ENCODE results near the gene TRMT1.
A peak's percentile ranks its signal among the peaks of the same experiment; 100 is the strongest.

TRMT1 gene

GRCh38 chr19:13122980-13123957 is 6.7 kb upstream of the TRMT1 start:
- DNase-seq: no peak

GRCh38 chr19:13122275-13122878 is 5.8 kb upstream of the TRMT1 start:
- DNase-seq: no peak

GRCh38 chr19:13121551-13122274 is 5.2 kb upstream of the TRMT1 start:
- no peak for DNase-seq

DNA sequence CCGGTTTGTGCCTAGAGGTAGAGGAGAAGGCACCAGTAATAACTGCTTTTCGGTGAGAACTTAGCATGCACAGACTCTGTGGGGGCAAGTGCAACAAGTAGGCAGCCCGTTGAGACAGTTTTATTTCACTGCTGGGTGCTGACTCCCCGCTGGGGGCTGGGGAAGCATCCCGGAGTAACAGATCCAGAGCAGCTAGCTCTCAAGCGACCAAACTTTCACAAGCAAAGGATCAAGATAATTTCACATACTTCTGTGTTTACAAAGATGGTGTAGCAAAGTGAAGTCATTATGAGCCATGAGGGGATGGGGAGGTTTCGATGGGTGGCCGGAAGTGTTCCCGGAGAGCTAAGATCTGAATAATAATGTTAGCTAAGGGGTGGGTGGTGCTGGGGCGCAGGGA is 4.3 kb upstream of the TRMT1 start:
- no peak for DNase-seq

GRCh38 chr19:13120031-13120430 is 3.5 kb upstream of the TRMT1 start:
- DNase-seq: no peak

- DNase-seq: no peak
Observed at GRCh38 chr19:13119627-13120026, 3.1 kb upstream of the TRMT1 start.

DNA sequence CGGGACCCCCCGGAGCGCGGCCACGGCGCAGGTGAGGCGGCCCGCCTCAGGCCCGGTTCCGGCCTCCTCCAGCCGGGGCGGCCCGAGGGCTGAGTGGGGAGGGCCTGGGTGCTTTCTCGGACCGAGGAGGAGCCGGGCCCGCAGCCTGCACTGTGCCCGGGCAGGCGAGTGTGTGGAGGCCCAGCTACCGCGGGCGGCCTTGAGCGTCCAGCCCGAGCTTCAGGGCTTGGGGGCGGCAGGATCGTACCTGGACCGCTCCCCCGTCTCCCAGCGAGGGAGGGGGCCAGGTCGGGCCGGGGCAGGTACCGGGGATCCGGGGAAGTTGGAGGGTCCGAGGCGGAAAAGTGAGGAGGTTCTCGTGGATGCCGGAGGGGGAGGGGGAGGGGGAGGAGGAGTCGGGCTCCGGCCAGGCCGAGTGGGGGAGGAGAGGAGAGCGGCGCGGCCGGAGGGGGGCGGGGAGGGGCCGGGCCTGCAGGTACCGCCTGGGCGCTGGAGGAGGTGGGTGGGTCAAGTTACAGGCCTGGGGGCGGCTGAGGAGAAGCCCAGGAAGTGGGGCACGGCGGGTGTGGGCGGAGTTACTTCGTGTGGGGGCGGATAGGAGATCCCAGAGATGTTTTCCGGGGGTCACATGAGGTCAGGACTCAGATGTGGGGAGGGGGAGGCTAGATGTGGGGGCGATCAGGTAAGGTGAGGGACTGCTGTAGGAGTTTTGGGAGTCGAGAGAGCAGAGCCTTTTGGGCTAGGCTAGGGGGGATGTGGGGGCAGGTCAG is 2.1 kb upstream of the TRMT1 start:
- DNase-seq: peak; percentile 90

GRCh38 chr19:13117772-13118423 is 1.4 kb upstream of the TRMT1 start, which contains the start of gene NACC1:
TSS of gene NACC1 (plus strand) at chr19:13118264. CDS start at chr19:13135208, 16,944 bp downstream.
- DNase-seq: peak; percentile 97

GRCh38 chr19:13117176-13117771 is 734 bp upstream of the TRMT1 start:
- peak; percentile 45 for DNase-seq

DNA sequence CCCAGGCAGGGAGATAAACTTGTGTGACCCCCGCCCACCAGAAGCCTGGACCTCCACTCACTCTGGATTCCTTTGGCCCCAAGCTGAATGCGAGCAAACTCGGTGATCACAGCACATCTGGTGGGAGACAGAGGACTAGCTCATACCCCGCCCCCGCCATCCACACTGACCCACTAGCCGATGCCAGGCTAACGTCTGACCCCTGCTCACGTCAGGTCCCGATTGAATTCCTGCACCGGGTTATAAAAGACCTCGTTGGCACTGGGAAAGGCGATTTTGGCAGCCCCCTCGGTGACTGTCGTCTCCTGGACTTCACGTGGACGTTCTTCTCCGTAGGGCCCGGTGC is 631 bp downstream of the TRMT1 start:
- DNase-seq: peak; percentile 41

DNA sequence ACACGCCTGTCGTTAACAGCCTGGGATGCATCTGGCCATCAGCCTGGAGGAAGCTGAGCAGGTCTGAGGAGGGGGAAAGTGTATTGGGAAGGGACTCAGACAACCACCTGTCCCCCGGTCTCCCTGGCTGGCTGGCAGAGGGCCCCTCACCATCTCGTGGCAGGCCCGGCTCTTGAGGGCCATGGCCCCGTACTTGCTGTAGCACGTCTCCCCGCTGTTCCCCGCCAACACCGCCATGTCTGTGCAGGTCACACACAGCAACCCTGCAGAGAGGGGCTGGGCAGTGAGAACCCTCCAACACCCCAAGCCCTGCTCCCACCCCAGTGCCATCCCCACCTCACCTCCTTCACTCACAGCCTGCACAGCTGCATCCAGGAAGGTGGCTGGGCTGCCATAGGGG is 4.0 kb downstream of the TRMT1 start:
- DNase-seq: no peak

DNA sequence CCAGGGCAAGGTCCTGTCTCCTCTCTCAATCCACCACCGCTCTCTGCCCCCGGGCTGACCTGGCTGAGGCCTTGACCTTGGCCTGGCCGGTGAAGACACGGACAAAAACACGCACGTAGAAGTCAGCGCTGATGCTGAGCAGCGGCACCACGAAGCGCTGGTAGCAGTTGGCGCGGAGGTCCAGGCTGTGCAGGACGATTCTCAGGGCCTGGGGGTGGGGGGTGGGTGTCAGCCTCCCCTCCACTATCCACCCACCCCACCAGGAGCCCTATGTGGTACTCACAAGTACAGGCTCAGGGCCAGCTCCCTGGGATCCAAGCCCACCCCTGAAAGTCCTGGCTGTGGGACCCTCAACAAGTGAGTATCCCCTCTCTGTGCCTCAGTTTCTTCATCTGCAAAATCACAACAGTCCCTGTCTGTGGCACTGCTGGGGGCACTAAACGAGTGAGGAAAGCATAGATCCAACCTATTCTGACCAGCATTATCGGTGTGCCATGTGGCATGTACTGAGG is 6.4 kb downstream of the TRMT1 start:
- no peak for DNase-seq

- no peak for DNase-seq
Observed at GRCh38 chr19:13109361-13110098, 7.0 kb downstream of the TRMT1 start.

GRCh38 chr19:13104848-13105711 is 11.5 kb downstream of the TRMT1 start:
- DNase-seq: no peak

DNA sequence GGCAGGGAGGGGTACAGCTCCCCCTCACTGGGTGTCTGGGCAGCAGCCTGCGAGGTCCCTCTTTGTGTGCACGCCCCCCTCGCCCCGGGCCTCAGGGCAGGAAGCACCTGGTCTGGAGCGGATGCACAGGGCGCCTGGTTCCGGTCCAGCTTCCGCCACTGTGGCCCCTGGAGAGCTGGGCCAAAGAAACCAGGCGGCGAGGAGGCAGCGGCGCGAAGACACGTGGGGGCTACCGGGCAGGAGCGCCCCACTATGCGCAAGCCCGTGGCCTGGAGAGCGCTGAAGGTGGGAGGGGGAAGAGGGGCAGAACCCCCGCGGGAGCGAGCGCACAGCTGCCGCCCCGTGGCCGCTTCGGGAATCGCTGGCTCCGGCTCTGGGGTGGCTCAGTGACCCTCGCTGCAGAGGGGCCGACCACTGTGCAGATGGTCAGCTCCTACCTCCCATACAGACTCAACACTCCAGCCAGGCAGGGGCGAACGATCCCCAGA is 12.1 kb downstream of the TRMT1 start:
- DNase-seq: no peak

- DNase-seq: no peak
Observed at GRCh38 chr19:13103581-13104359, 12.8 kb downstream of the TRMT1 start.

GRCh38 chr19:13102666-13103580 is 13.6 kb downstream of the TRMT1 start, which contains the start of gene LYL1:
TSS of gene LYL1 (minus strand) at chr19:13102858. CDS start at chr19:13101171, 1,687 bp downstream.
- DNase-seq: peak; percentile 64

DNA sequence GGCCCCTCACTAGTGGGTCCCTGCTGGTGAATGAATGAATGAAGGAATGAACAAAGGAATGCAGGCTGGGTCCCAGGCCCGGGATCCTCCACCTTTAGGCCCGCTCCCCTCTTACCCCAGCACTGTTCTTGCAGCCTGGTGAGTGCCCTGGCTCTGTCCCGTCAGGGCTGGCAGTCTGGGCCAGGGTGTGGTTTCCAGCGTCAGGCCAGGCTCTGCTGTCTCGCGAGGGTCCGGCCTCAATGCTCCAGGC is 14.2 kb downstream of the TRMT1 start:
- no peak for DNase-seq

Data from NCI-H146 (cell line).